ENCODE results near the gene JMY.

Gene JMY

GRCh38 chr5:79287380-79287779, 51.4 kb downstream of the JMY start:
- no peaks in the 10 kb centered on the region for H3K9me3 ChIP-seq (ENCODE audit: control insufficient read depth in 2 of 2, low read length in 2 of 2)
- H3K27ac ChIP-seq (ENCODE audit: low read length) = no peak overlapping the region
- H3K4me3 ChIP-seq (ENCODE audit: low read length in 2 of 2) = no peak overlapping the region
- H3K27me3 ChIP-seq (ENCODE audit: control insufficient read depth in 1 of 2, insufficient read depth in 2 of 2, low read length in 2 of 2) = no peaks in the 10 kb centered on the region
- peaks cover 4 to 13% of the 10 kb centered on the region in 2 donors for H3K36me3 ChIP-seq (ENCODE audit: control insufficient read depth in 2 of 2, insufficient read depth in 2 of 2, low read length in 2 of 2)
- H3K4me1 ChIP-seq (ENCODE audit: control insufficient read depth, insufficient read depth, low read length) = no peaks in the 10 kb centered on the region
- no peak overlapping the region for H3K9ac ChIP-seq (ENCODE audit: low read length in 2 of 2)

DNA sequence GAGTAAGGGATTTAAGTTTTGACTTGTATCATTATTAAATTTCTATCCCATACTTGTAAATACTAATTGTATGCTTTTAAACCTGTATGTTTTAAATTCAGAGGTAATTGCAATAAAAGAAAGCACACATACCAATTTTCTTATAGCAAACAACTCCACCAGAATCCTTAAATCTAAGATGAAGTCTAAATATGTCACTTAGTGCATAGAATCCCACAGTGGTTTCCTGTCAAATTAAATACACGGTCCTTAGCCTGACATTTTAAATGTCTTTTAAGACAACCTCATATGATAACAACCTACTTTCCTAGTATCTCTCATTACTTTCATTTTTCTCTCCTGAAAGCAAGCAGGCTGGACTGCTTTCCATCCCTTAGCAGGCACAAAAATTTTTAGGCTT, 52.0 kb downstream of the JMY start:
- H3K4me3 ChIP-seq (ENCODE audit: low read length in 2 of 2) = no peak overlapping the region
- H3K9me3 ChIP-seq (ENCODE audit: control insufficient read depth in 2 of 2, low read length in 2 of 2) = no peaks in the 10 kb centered on the region
- peaks cover 3 to 13% of the 10 kb centered on the region in 2 donors for H3K36me3 ChIP-seq (ENCODE audit: control insufficient read depth in 2 of 2, insufficient read depth in 2 of 2, low read length in 2 of 2)
- no peaks in the 10 kb centered on the region for H3K27me3 ChIP-seq (ENCODE audit: control insufficient read depth in 1 of 2, insufficient read depth in 2 of 2, low read length in 2 of 2)
- H3K27ac ChIP-seq (ENCODE audit: low read length) = no peak overlapping the region
- no peak overlapping the region for H3K9ac ChIP-seq (ENCODE audit: low read length in 2 of 2)
- H3K4me1 ChIP-seq (ENCODE audit: control insufficient read depth, insufficient read depth, low read length) = no peaks in the 10 kb centered on the region

DNA sequence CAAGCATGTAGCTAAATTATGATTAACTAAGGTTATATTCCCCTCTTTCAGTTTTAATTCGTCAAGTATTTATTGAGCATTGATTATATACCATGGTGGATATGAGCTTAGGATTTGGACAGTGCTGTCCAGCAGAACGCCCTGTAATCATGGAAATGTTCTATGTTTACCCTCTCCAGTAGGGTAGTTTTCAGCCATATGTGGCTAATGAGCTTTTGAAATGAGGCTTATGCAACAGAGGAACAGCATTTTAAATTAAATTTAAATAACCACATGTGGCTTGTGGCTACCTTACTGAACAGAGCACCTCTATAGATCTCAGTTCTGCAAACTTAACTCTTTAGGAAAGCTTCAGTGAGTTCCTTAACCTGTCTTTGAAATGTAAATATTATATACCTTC, 59.1 kb downstream of the JMY start:
- Histone ChIP-seq H3K9me3 (ENCODE audit: control insufficient read depth in 2 of 2, low read length in 2 of 2) (no peaks in the 10 kb centered on the region), H3K4me1 (ENCODE audit: control insufficient read depth, insufficient read depth, low read length) (no peaks in the 10 kb centered on the region), H3K4me3 (ENCODE audit: low read length in 2 of 2) (no peak overlapping the region), H3K27me3 (ENCODE audit: control insufficient read depth in 1 of 2, insufficient read depth in 2 of 2, low read length in 2 of 2) (no peaks in the 10 kb centered on the region), H3K36me3 (ENCODE audit: control insufficient read depth in 2 of 2, insufficient read depth in 2 of 2, low read length in 2 of 2) (peaks cover 4 to 16% of the 10 kb centered on the region in 2 donors), H3K27ac (ENCODE audit: low read length) (no peak overlapping the region), H3K9ac (ENCODE audit: low read length in 2 of 2) (no peak overlapping the region)

DNA sequence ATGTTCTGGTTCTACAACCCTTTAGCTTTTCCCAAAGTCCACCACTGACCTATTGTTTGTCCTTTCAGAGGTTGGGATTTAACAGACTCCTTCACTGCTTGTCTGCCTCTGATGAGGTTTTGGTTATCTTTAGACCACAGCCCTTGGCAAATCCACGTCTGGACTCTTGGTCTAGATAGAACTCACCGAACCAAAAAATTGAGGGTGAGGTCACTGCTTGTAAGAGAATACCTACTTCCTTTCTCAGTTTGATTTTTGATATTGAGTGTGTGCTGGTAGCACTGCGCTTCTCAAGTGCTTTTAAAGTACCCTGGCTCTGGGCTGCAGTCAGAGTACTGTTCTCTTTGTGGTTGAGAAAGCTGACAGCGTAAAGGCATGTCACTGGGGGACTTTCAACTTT, 61.7 kb downstream of the JMY start:
- no peak overlapping the region for H3K9ac ChIP-seq (ENCODE audit: low read length in 2 of 2)
- H3K4me3 ChIP-seq (ENCODE audit: low read length in 2 of 2) = no peak overlapping the region
- H3K27me3 ChIP-seq (ENCODE audit: control insufficient read depth in 1 of 2, insufficient read depth in 2 of 2, low read length in 2 of 2) = no peaks in the 10 kb centered on the region
- H3K36me3 ChIP-seq (ENCODE audit: control insufficient read depth in 2 of 2, insufficient read depth in 2 of 2, low read length in 2 of 2) = peaks cover 13 to 16% of the 10 kb centered on the region in 2 donors
- no peaks in the 10 kb centered on the region for H3K9me3 ChIP-seq (ENCODE audit: control insufficient read depth in 2 of 2, low read length in 2 of 2)
- H3K4me1 ChIP-seq (ENCODE audit: control insufficient read depth, insufficient read depth, low read length) = no peaks in the 10 kb centered on the region
- no peak overlapping the region for H3K27ac ChIP-seq (ENCODE audit: low read length)

- H3K9me3 ChIP-seq (ENCODE audit: control insufficient read depth in 2 of 2, low read length in 2 of 2) = no peaks in the 10 kb centered on the region
- no peak overlapping the region for H3K27ac ChIP-seq (ENCODE audit: low read length)
- no peak overlapping the region for H3K9ac ChIP-seq (ENCODE audit: low read length in 2 of 2)
- no peak overlapping the region for H3K4me3 ChIP-seq (ENCODE audit: low read length in 2 of 2)
- no peaks in the 10 kb centered on the region for H3K27me3 ChIP-seq (ENCODE audit: control insufficient read depth in 1 of 2, insufficient read depth in 2 of 2, low read length in 2 of 2)
- no peaks in the 10 kb centered on the region for H3K4me1 ChIP-seq (ENCODE audit: control insufficient read depth, insufficient read depth, low read length)
- H3K36me3 ChIP-seq (ENCODE audit: control insufficient read depth in 2 of 2, insufficient read depth in 2 of 2, low read length in 2 of 2) = peaks cover 12 to 23% of the 10 kb centered on the region in 2 donors
These were observed 65.2 kb downstream of the JMY start for GRCh38 chr5:79301046-79301712.

- H3K27ac ChIP-seq (ENCODE audit: low read length) = no peak overlapping the region
- no peaks in the 10 kb centered on the region for H3K27me3 ChIP-seq (ENCODE audit: control insufficient read depth in 1 of 2, insufficient read depth in 2 of 2, low read length in 2 of 2)
- H3K9ac ChIP-seq (ENCODE audit: low read length in 2 of 2) = no peak overlapping the region
- no peaks in the 10 kb centered on the region for H3K9me3 ChIP-seq (ENCODE audit: control insufficient read depth in 2 of 2, low read length in 2 of 2)
- H3K4me1 ChIP-seq (ENCODE audit: control insufficient read depth, insufficient read depth, low read length) = no peaks in the 10 kb centered on the region
- H3K36me3 ChIP-seq (ENCODE audit: control insufficient read depth in 2 of 2, insufficient read depth in 2 of 2, low read length in 2 of 2) = peaks cover 21 to 34% of the 10 kb centered on the region in 2 donors
- H3K4me3 ChIP-seq (ENCODE audit: low read length in 2 of 2) = no peak overlapping the region
These were observed 66.5 kb downstream of the JMY start for GRCh38 chr5:79302454-79302853.

- peaks cover 16 to 26% of the 10 kb centered on the region in 2 donors for H3K36me3 ChIP-seq (ENCODE audit: control insufficient read depth in 2 of 2, insufficient read depth in 2 of 2, low read length in 2 of 2)
These were observed 69.8 kb downstream of the JMY start for GRCh38 chr5:79305706-79306105.

DNA sequence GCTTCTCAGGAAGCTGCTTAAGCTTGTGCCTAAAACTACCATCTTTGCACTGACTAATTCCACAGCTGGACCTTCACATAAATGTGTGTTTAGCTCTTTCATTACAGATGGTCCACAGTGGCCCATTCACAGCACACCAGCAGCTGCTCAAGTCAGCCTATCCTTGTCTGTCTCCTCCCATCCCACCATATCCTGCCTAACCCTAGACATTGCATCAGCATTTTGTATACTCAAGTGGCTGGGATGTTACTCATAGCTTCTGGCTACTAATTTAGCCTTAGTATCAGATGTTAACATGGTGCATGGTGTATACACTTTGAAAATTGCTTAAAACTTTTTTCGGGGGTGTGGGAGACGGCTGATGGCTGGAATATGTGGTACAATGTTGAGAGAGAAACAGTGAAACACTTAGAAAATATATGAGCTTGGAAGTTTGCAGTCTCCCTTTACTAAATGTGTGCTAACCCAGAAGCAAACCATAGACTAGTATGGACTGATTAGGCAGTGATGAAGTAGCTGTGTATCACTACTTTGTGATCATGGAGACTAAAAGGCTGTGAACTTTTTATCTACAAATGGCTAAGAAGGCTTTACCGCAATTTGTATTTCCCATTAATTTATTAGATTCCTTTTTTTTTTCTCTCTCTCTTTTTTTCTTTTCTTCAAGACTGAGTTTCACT, 83.1 kb downstream of the JMY start:
- Histone ChIP-seq H3K4me1 (ENCODE audit: control insufficient read depth, insufficient read depth, low read length) (no peaks in the 10 kb centered on the region), H3K36me3 (ENCODE audit: control insufficient read depth in 2 of 2, insufficient read depth in 2 of 2, low read length in 2 of 2) (peaks cover 28 to 29% of the 10 kb centered on the region in 2 donors)

More at GRCh38 chr5:79305706-79306105, 69.8 kb downstream of the JMY start:
- Histone ChIP-seq H3K9me3 (ENCODE audit: control insufficient read depth in 2 of 2, low read length in 2 of 2) (no peaks in the 10 kb centered on the region), H3K4me3 (ENCODE audit: low read length in 2 of 2) (no peak overlapping the region), H3K27ac (ENCODE audit: low read length) (no peak overlapping the region), H3K9ac (ENCODE audit: low read length in 2 of 2) (no peak overlapping the region), H3K27me3 (ENCODE audit: control insufficient read depth in 1 of 2, insufficient read depth in 2 of 2, low read length in 2 of 2) (no peaks in the 10 kb centered on the region), H3K4me1 (ENCODE audit: control insufficient read depth, insufficient read depth, low read length) (no peaks in the 10 kb centered on the region)

GRCh38 chr5:79329453-79329852, 93.5 kb downstream of the JMY start:
- no peaks in the 10 kb centered on the region for H3K9me3 ChIP-seq (ENCODE audit: control insufficient read depth in 2 of 2, low read length in 2 of 2)
- H3K36me3 ChIP-seq (ENCODE audit: control insufficient read depth in 2 of 2, insufficient read depth in 2 of 2, low read length in 2 of 2) = no peaks in the 10 kb centered on the region
- H3K27me3 ChIP-seq (ENCODE audit: control insufficient read depth in 1 of 2, insufficient read depth in 2 of 2, low read length in 2 of 2) = no peaks in the 10 kb centered on the region
- no peak overlapping the region for H3K9ac ChIP-seq (ENCODE audit: low read length in 2 of 2)
- H3K4me3 ChIP-seq (ENCODE audit: low read length in 2 of 2) = no peak overlapping the region
- no peaks in the 10 kb centered on the region for H3K4me1 ChIP-seq (ENCODE audit: control insufficient read depth, insufficient read depth, low read length)
- H3K27ac ChIP-seq (ENCODE audit: low read length) = no peak overlapping the region

More for the DNA sequence above, 83.1 kb downstream of the JMY start:
- no peak overlapping the region for H3K4me3 ChIP-seq (ENCODE audit: low read length in 2 of 2)
- H3K27me3 ChIP-seq (ENCODE audit: control insufficient read depth in 1 of 2, insufficient read depth in 2 of 2, low read length in 2 of 2) = no peaks in the 10 kb centered on the region
- H3K9me3 ChIP-seq (ENCODE audit: control insufficient read depth in 2 of 2, low read length in 2 of 2) = no peaks in the 10 kb centered on the region
- no peak overlapping the region for H3K9ac ChIP-seq (ENCODE audit: low read length in 2 of 2)
- H3K27ac ChIP-seq (ENCODE audit: low read length) = no peak overlapping the region

DNA sequence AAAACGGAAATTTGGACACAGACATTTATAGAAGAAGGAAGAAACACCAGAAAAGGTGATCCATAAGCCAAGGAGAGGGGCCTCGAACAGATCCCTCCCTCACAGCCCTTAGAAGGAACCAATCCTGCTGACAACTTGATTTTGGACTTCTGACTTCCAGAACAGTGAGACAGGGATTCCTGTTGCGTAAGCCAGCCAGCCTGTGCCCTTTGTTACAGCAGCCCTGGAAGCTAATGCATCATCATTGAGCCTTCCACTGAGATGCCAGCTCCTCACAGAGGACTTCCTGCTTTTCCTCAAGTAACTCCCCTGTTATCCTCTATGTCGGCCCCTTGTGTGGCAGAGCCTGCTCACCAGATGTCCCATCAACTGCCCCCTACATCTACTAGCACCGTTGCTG, 94.1 kb downstream of the JMY start:
- no peaks in the 10 kb centered on the region for H3K9me3 ChIP-seq (ENCODE audit: control insufficient read depth in 2 of 2, low read length in 2 of 2)

More for the DNA sequence above, 94.1 kb downstream of the JMY start:
- Histone ChIP-seq H3K36me3 (ENCODE audit: control insufficient read depth in 2 of 2, insufficient read depth in 2 of 2, low read length in 2 of 2) (no peaks in the 10 kb centered on the region), H3K27ac (ENCODE audit: low read length) (no peak overlapping the region), H3K4me1 (ENCODE audit: control insufficient read depth, insufficient read depth, low read length) (no peaks in the 10 kb centered on the region), H3K4me3 (ENCODE audit: low read length in 2 of 2) (no peak overlapping the region), H3K27me3 (ENCODE audit: control insufficient read depth in 1 of 2, insufficient read depth in 2 of 2, low read length in 2 of 2) (no peaks in the 10 kb centered on the region), H3K9ac (ENCODE audit: low read length in 2 of 2) (no peak overlapping the region)

Measured in stomach smooth muscle (tissue), 2 donors.